Activated T-helper 1 cell treated with Interleukin-2 at 50 U/mL for 16 hours (primary cell): ENCODE measurements around the gene SH3BP5.

Experiments used
- DNase-seq: peaks from one replicate; pipeline ENCODE4 v3.0.0-alpha.2; 2020; ENCODE audit warnings: low read depth

SH3BP5 gene

GRCh38 chr3:15243822-15244482 is 88.4 kb downstream of the SH3BP5 start:
- no peak for DNase-seq

GRCh38 chr3:15241341-15241740 is 91.0 kb downstream of the SH3BP5 start:
- peak; percentile 13 for DNase-seq

GRCh38 chr3:15229262-15229661 is 103.1 kb downstream of the SH3BP5 start:
- DNase-seq = no peak

GRCh38 chr3:15228147-15228546 is 104.2 kb downstream of the SH3BP5 start:
- DNase-seq = no peak

- no peak for DNase-seq
Observed at GRCh38 chr3:15223685-15224572, 108.5 kb downstream of the SH3BP5 start.

- no peak for DNase-seq
Observed at GRCh38 chr3:15221574-15222217, 110.7 kb downstream of the SH3BP5 start.

- no peak for DNase-seq
Observed at GRCh38 chr3:15220661-15221060, 111.7 kb downstream of the SH3BP5 start.

GRCh38 chr3:15220056-15220455 is 112.3 kb downstream of the SH3BP5 start:
- DNase-seq = no peak

- no peak for DNase-seq
Observed at GRCh38 chr3:15218689-15219088, 113.7 kb downstream of the SH3BP5 start.

GRCh38 chr3:15217841-15218267 is 114.5 kb downstream of the SH3BP5 start:
- no peak for DNase-seq

GRCh38 chr3:15217011-15217671 is 115.2 kb downstream of the SH3BP5 start:
- DNase-seq = no peak

- no peak for DNase-seq
Observed at GRCh38 chr3:15216501-15216900, 115.9 kb downstream of the SH3BP5 start.

- DNase-seq = no peak
Observed at GRCh38 chr3:15215996-15216395, 116.4 kb downstream of the SH3BP5 start.

- DNase-seq = no peak
Observed at GRCh38 chr3:15214758-15215157, 117.6 kb downstream of the SH3BP5 start.

- no peak for DNase-seq
Observed at GRCh38 chr3:15211937-15212336, 120.4 kb downstream of the SH3BP5 start.

GRCh38 chr3:15207836-15208504 is 124.4 kb downstream of the SH3BP5 start:
- no peak for DNase-seq

- no peak for DNase-seq
Observed at GRCh38 chr3:15206662-15207576, 125.5 kb downstream of the SH3BP5 start.

GRCh38 chr3:15205934-15206661 is 126.3 kb downstream of the SH3BP5 start, which contains the start of gene CAPN7:
Gene CAPN7 (plus strand): TSS chr3:15206246. CDS start chr3:15206496, 250 bp downstream.
- DNase-seq = peak; percentile 94

- no peak for DNase-seq
Observed at GRCh38 chr3:15205482-15205933, 126.9 kb downstream of the SH3BP5 start.
